Astrocyte of the spinal cord (primary cell): ENCODE measurements around the gene SIPA1L3.
"Not testable (repeated sequence)": the region's sequence is repeated elsewhere in the genome, so short reads cannot be mapped to it uniquely, and the experiment has no call there.

ENCODE experiments used
- DNase-seq: peaks from one replicate; pipeline ENCODE4 v3.0.0; 2011; ENCODE audit warnings: low read depth, low spot score
- H3K4me3 ChIP-seq: 2 replicates; pipeline ENCODE4 v1.5.1; 2011; ENCODE audit warnings: low read depth, mild to moderate bottlenecking, low read length, moderate library complexity
- in situ Hi-C: cut with HindIII; loops from 2 replicates; pipeline ENCODE4 v1.10.0; 2017; ENCODE audit warnings: low sequenced_read_pairs
- TF ChIP-seq, protein P1 (sequence below): IDR thresholded peaks from 2 replicates; pipeline ENCODE4 v1.5.1; 2012; ENCODE audit warnings: low read depth, mild to moderate bottlenecking, low read length, inconsistent platforms

Gene SIPA1L3

DNA sequence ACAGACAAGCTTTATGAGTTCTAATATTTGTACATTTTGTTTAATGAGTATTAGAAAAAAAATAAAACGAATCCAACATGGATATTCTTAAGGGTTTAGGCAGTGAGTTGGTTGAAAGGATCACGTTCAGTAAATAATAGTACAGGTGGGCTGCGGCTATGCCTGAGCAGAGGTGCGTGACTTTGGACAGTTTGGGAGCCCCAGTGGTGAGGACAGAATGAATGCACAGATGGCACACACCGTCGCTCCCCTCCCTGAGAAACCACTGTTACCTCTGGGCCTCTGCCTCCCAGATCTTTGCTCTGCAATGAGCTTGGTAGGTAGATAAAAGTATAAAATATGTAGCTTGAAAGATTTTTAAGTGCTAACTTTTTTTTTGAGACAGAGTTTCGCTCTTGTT, 153.3 kb downstream of the SIPA1L3 start:
- TF ChIP-seq, protein P1, sequence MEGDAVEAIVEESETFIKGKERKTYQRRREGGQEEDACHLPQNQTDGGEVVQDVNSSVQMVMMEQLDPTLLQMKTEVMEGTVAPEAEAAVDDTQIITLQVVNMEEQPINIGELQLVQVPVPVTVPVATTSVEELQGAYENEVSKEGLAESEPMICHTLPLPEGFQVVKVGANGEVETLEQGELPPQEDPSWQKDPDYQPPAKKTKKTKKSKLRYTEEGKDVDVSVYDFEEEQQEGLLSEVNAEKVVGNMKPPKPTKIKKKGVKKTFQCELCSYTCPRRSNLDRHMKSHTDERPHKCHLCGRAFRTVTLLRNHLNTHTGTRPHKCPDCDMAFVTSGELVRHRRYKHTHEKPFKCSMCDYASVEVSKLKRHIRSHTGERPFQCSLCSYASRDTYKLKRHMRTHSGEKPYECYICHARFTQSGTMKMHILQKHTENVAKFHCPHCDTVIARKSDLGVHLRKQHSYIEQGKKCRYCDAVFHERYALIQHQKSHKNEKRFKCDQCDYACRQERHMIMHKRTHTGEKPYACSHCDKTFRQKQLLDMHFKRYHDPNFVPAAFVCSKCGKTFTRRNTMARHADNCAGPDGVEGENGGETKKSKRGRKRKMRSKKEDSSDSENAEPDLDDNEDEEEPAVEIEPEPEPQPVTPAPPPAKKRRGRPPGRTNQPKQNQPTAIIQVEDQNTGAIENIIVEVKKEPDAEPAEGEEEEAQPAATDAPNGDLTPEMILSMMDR, result no peak
- in situ Hi-C loops, result no loop called here
- DNase-seq, result no peak
- H3K4me3 ChIP-seq, result no peak overlapping the region

DNA sequence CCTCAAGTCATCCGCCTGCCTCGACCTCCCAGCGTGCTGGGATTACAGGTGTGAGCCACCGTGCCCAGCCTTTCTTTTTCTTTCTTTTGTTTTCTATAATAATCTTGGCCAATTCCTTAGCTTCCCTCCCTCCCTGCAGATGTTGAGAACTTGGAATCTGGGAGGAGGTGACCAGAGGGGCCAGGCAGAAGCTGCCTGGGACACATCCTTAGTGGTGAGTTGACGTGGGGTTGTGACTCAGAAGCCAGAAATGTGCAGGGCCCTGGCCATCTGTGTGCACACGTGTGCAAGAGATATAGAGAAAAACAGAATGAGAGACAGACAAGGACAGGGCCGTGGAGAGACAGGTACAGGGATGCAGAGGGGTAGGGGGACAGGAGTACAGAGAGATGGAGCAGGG, 154.3 kb downstream of the SIPA1L3 start:
- in situ Hi-C loops, result no loop called here
- H3K4me3 ChIP-seq, result no peak overlapping the region
- peak; percentile 73 for DNase-seq
- TF ChIP-seq, protein P1, result no peak

DNA sequence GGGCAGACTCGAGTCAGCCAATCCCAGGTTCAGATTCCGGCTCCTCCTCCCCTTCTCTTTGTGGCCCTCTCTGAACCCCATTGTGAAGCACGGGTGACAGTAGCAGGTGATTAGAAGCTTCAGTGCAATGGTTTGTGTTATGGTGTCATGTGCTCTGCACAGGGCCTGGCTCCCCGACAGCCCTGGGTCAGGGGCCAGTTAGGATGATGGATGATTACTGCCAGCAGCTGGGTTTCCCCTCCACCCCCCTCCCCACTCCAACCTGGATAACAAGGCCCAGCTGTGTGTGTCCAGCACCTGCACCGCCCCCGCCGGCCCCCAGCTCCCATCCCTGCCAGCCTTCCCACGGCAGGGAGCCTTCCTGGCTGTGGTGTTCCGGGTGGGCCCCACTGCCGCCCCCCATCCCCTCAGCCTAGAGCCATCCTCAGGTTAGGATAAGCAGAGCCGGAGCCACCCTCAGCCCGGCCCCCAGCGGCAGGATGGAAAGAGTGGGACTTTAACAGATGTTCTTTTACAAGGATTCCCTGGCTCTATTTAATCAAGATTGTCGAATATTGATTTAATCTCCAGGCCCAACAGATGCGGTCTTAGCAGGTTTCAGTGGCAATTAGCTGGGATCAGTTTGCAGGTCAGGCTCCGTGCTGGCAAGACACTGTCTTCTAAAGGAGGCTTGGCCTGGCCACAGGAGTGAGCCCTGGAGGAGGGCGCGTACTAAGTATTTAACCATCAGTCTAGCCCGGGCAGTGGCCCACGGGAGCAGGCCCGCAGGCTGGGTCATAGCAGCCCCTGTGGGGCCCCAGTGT, 156.2 kb downstream of the SIPA1L3 start:
- TF ChIP-seq, protein P1, result no peak
- no peak overlapping the region for H3K4me3 ChIP-seq
- DNase-seq, result no peak
- in situ Hi-C loops, result no loop called here

DNA sequence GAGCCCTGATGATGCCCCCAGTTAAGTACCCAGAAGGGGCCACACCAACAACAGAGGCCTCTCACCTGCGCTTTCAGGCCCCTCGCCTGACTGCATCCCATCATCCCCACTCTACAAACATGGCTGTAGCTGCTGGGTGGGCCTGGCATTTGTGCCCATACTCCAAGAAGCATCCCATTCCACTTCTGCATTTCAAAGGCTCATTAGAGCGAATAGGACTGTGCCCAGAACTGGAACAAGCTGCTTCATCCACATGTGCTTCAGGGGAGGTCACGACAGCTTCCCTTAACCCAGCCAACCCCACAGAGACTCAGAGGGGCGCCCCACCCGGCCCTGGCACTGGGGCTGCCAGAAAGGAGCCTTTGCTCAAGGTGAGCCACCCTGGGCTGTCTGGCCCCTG, 156.9 kb downstream of the SIPA1L3 start:
- no peak overlapping the region for H3K4me3 ChIP-seq
- in situ Hi-C loops, result no loop called here
- TF ChIP-seq, protein P1, result no peak
- DNase-seq, result no peak

DNA sequence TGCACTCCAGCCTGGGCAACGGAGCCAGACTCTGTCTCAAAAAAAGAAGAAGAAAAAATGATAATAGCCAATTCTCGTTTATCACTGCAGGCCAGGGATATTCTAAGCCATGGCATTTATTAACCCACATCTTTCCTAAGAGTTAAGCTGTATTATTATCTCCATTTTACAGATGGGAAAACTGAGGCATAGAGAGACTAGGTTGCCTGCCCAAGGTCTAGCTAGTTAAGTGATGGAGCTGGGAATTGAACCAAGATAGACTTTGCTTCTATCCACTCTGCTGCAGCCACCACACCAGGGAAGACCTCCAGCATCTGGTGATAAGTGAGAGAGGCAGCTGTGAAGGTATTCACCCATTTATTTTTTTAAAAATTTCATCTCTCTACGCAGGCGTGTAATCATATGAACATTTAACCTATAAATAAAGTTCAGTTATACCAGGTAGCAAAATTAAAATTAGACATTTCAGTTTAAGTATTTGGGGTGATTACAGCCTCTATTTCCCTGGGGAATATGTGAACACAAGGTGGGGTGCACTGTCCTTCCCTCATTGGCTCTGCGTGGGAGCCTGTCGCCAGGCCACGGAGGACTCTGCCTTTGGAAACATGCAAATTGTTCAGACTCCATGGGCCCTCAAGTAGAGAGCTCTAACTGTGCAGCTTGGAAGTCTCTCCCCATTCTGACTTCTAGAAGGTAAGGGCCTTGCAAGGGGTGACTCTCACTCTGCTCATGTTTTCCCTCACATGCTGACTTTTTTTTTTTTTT, 157.8 kb downstream of the SIPA1L3 start:
- no peak for DNase-seq
- no peak overlapping the region for H3K4me3 ChIP-seq
- TF ChIP-seq, protein P1, result no peak
- in situ Hi-C loops, result no loop called here

DNA sequence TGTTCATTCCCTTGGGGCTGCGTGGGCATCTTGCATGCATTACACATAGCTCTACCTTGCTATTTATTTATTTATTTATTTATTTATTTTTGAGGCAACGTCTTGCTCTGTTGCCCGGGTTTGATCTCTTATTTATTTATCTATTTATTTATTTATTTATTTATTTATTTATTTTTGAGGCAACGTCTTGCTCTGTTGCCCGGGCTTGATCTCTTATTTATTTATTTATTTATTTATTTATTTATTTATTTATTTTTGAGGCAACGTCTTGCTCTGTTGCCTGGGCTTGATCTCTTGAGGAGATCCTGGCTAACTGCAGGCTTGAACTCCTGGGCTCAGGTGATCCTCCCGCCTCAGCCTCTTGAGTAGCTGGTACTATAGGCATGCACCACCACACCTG, 158.8 kb downstream of the SIPA1L3 start:
- DNase-seq, H3K4me3 ChIP-seq, in situ Hi-C loops: not testable (repeated sequence)

DNA sequence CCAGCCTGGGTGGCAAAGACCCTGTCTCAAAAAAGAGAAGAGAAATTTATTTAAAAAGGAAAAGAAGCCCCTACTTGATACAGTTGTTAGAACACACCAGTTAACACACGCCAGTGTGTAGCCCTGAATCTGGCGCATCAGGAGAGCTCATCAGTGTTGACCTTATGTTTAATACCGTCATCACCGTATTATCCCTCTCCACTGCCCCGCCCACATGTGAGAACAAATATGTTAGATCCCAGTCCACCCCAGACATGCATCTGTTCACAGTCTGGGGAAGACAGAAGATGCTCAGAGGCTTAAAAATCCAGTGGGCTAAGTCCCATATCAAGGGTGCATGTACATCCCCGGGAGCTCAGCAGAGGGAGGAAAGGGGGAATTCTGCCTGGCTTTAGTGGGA, 161.8 kb downstream of the SIPA1L3 start:
- in situ Hi-C loops, result no loop called here
- DNase-seq, result no peak
- no peak overlapping the region for H3K4me3 ChIP-seq
- TF ChIP-seq, protein P1, result no peak
